Fibroblast of lung (primary cell): ENCODE measurements around the gene COL4A6. TPM values are rescaled to one million over a fixed set of nuclear protein-coding genes. Genes with fewer than 3 reads are reported as not detected.

ENCODE experiments used
- DNase-seq, 2 donors: peaks; one replicate each; pipeline versions ENCODE4 v3.0.0 to v3.0.0-alpha.2; 2010; ENCODE audit warnings: low read depth in 2 of 2
- H2AFZ ChIP-seq: 2 replicates; pipeline ENCODE4 v1.5.1; 2012; ENCODE audit warnings: low read length, control low read depth, inconsistent platforms
- H3K27ac ChIP-seq: 2 replicates; pipeline ENCODE4 v1.5.1; 2011; ENCODE audit warnings: low read length, control low read depth; ENCODE audit not compliant: insufficient read depth
- H3K27me3 ChIP-seq: 2 replicates; pipeline ENCODE4 v1.5.1; 2011; ENCODE audit warnings: mild to moderate bottlenecking, low read length; ENCODE audit not compliant: control insufficient read depth, insufficient read depth
- H3K36me3 ChIP-seq: 2 replicates; pipeline ENCODE4 v1.5.1; 2011; ENCODE audit warnings: low read length; ENCODE audit not compliant: control insufficient read depth, insufficient read depth
- H3K4me1 ChIP-seq: 2 replicates; pipeline ENCODE4 v1.5.1; 2011; ENCODE audit warnings: low read length; ENCODE audit not compliant: control insufficient read depth, insufficient read depth; ENCODE audit errors: extremely low read depth
- H3K4me2 ChIP-seq: 2 replicates; pipeline ENCODE4 v1.5.1; 2011; ENCODE audit warnings: low read length, control low read depth; ENCODE audit not compliant: insufficient read depth; ENCODE audit errors: extremely low read depth
- H3K4me3 ChIP-seq, 4 experiments: fragments of 200-600 bp in 1 of 4; sonication (generic) in 1 of 4; replicated peaks in 1 of 4; 2 replicates each; pipeline ENCODE4 v1.5.1; 2011 to 2016; ENCODE audit warnings: low read length in 4 of 4, low read depth in 3 of 4, mild to moderate bottlenecking in 3 of 4, control low read depth in 2 of 4, inconsistent platforms in 1 of 4, mixed read lengths in 1 of 4; ENCODE audit not compliant: insufficient read depth in 1 of 4; ENCODE audit errors: control extremely low read depth in 1 of 4
- H3K79me2 ChIP-seq: 2 replicates; pipeline ENCODE4 v1.5.1; 2012; ENCODE audit warnings: mild to moderate bottlenecking, low read length, inconsistent platforms; ENCODE audit not compliant: control insufficient read depth, insufficient read depth
- H3K9ac ChIP-seq: 2 replicates; pipeline ENCODE4 v1.5.1; 2011; ENCODE audit warnings: mild to moderate bottlenecking, low read length, control low read depth; ENCODE audit not compliant: insufficient read depth
- H3K9me3 ChIP-seq: 2 replicates; pipeline ENCODE4 v1.5.1; 2012; ENCODE audit warnings: low read depth, low read length; ENCODE audit not compliant: control insufficient read depth, insufficient read depth
- H4K20me1 ChIP-seq: 2 replicates; pipeline ENCODE4 v1.5.1; 2011; ENCODE audit warnings: low read length; ENCODE audit not compliant: control insufficient read depth, insufficient read depth; ENCODE audit errors: extremely low read depth
- CTCF ChIP-seq, 2 donors: IDR thresholded peaks in 1 of 2; conservative IDR thresholded peaks in 1 of 2; 1 replicate in 1 of 2; 2 replicates in 1 of 2; pipeline ENCODE4 v1.5.1; 2011 to 2012; ENCODE audit warnings: low read length in 2 of 2, control low read depth in 1 of 2, inconsistent platforms in 1 of 2, low read depth in 1 of 2, mild to moderate bottlenecking in 1 of 2
- EZH2 ChIP-seq: IDR thresholded peaks from 2 replicates; pipeline ENCODE4 v1.5.1; 2012; ENCODE audit warnings: low read length, control low read depth, mild to moderate bottlenecking; ENCODE audit errors: missing control alignments
- polyA plus RNA-seq, 2 donors: library from polyadenylated mRNA; depleted of rRNA in 1 of 2; stranded (reverse) in 1 of 2; unstranded in 1 of 2; fragments of >200 nt; gene quantifications; 2 replicates each; pipeline ENCODE4 v1.2.1, GENCODE V29; 2011 to 2012; ENCODE audit warnings: missing spikeins in 1 of 2
- total RNA-seq: library from RNA; depleted of rRNA; stranded (reverse); fragments of >200 nt; gene quantifications from 2 replicates; pipeline ENCODE4 v1.2.1, GENCODE V29; 2014

COL4A6 gene
- total and polyA plus RNA-seq, 2 donors (not counting 1 experiment from before 2014, with no cell fraction given), result 0.15 to 3.5 TPM

DNA sequence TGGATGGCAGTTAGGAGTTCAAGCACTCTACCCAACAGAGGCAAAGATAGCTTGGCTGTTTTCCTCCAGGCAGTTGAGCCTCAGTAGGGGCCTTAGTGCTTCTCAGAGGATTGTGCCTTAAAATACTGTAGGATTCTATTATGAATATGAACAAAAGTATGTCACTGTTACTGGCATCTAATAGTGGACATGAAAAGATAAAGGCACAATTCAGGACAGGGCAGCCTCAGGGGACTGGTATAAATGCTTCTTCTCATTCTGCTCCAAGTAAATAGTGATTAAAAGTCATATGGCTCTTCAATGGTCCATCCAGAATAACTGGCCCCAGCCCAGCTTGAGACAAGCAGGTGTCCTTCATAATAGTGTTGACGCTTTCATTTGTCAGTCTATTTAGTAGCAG lies 17.7 kb downstream of the COL4A6 start:
- Histone ChIP-seq H3K4me3 (no peak overlapping the region), H3K27ac (no peak overlapping the region), H3K36me3 (no peaks in the 10 kb centered on the region), H3K9me3 (no peaks in the 10 kb centered on the region), H3K4me1 (no peaks in the 10 kb centered on the region), H3K9ac (no peak overlapping the region), H2AFZ (no peak overlapping the region), H3K79me2 (no peaks in the 10 kb centered on the region), H3K4me2 (no peak overlapping the region), H3K27me3 (no peaks in the 10 kb centered on the region), H4K20me1 (no peaks in the 10 kb centered on the region)
- DNase-seq, result no peak
- no peak for TF ChIP-seq CTCF (conservative IDR thresholded peaks at IDR 0.05 in 1 of 2, IDR thresholded peaks at IDR 0.05 in 1 of 2; ENCODE audit: low read depth in 1 of 2, low read length in 2 of 2)
- no peak for TF ChIP-seq EZH2

DNA sequence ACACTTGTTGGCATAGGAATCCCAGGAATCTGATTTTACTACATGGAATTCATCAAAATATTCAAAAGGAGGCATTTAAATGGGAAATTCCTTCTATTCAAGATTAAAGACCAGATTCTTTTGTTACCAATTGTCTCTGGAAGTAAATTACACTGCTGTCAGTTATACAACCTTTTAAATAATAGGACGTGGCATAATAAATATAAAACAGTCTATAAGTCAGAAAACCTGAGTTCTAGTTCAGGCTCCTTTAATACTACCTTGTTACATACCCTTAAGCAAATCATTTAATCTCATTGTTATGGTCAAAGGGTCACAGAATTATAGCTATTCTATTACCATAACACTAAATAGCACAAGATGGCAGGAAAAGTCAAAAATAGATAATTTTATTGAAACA lies 18.8 kb downstream of the COL4A6 start:
- Histone ChIP-seq H3K27me3 (no peaks in the 10 kb centered on the region), H3K36me3 (no peaks in the 10 kb centered on the region)
- DNase-seq, result no peak

GRCh38 chrX:108417257-108417656 lies 21.0 kb downstream of the COL4A6 start:
- Histone ChIP-seq H3K9me3 (no peaks in the 10 kb centered on the region), H2AFZ (no peak overlapping the region)
- no peak for TF ChIP-seq EZH2
- TF ChIP-seq CTCF (conservative IDR thresholded peaks at IDR 0.05 in 1 of 2, IDR thresholded peaks at IDR 0.05 in 1 of 2; ENCODE audit: low read depth in 1 of 2, low read length in 2 of 2), result no peak

More for the DNA sequence above, 18.8 kb downstream of the COL4A6 start:
- Histone ChIP-seq H3K4me1 (no peaks in the 10 kb centered on the region), H3K27ac (no peak overlapping the region), H3K79me2 (no peaks in the 10 kb centered on the region), H3K4me3 (no peak overlapping the region), H2AFZ (no peak overlapping the region), H3K9me3 (no peaks in the 10 kb centered on the region), H4K20me1 (no peaks in the 10 kb centered on the region), H3K4me2 (no peak overlapping the region), H3K9ac (no peak overlapping the region)
- TF ChIP-seq CTCF (conservative IDR thresholded peaks at IDR 0.05 in 1 of 2, IDR thresholded peaks at IDR 0.05 in 1 of 2; ENCODE audit: low read depth in 1 of 2, low read length in 2 of 2) (no peak), EZH2 (no peak)

More at GRCh38 chrX:108417257-108417656, 21.0 kb downstream of the COL4A6 start:
- Histone ChIP-seq H3K4me3 (no peak overlapping the region), H3K4me1 (no peaks in the 10 kb centered on the region), H3K27me3 (no peaks in the 10 kb centered on the region), H3K79me2 (no peaks in the 10 kb centered on the region), H3K27ac (no peak overlapping the region), H4K20me1 (no peaks in the 10 kb centered on the region), H3K9ac (no peak overlapping the region), H3K4me2 (no peak overlapping the region), H3K36me3 (no peaks in the 10 kb centered on the region)
- DNase-seq, result no peak
